Hepatocyte (in vitro differentiated cells): ENCODE results near the gene NEURL2.

Source experiments
- CTCF ChIP-seq: fragments of 200-600 bp; sonication (generic); IDR thresholded peaks from 2 replicates; pipeline ENCODE4 v1.5.1; 2016; ENCODE audit warnings: antibody characterized with exemption, mild to moderate bottlenecking; ENCODE audit not compliant: poor library complexity
- EZH2 ChIP-seq: fragments of 200-600 bp; sonication (generic); IDR thresholded peaks from 2 replicates; pipeline ENCODE4 v1.6.1; 2016; ENCODE audit warnings: antibody characterized with exemption, mild to moderate bottlenecking, borderline replicate concordance

DNA sequence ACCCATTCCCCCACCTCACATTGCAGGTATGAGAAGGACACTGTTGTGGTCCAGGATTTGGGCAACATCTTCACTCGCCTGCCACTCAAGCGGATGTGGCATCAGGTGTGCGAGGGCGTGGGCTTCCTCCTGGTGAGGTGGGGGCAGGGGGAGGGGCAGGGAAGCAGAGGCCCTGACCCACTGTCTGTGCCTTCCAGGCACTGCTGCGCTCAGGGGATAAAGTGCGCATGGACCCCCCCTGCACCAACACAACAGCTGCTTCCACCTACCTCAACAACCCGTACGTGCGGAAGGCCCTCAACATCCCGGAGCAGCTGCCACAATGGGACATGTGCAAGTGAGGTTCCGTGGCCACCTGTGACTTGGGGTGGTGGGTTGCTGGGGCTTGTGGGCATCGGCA is 3.8 kb upstream of the NEURL2 start:
- TF ChIP-seq CTCF = no peak
- TF ChIP-seq EZH2 = no peak
